Measurements from ENCODE around the gene DHRS7C. TPM values are rescaled to one million over a fixed set of nuclear protein-coding genes. Genes with fewer than 3 reads are reported as not detected.

Gene DHRS7C
- total RNA-seq (not detected in 2 replicates), polyA plus RNA-seq (not detected in 2 replicates), polyA minus RNA-seq (not detected in 2 replicates)
- total RNA-seq (2013) = 3.2 TPM

DNA sequence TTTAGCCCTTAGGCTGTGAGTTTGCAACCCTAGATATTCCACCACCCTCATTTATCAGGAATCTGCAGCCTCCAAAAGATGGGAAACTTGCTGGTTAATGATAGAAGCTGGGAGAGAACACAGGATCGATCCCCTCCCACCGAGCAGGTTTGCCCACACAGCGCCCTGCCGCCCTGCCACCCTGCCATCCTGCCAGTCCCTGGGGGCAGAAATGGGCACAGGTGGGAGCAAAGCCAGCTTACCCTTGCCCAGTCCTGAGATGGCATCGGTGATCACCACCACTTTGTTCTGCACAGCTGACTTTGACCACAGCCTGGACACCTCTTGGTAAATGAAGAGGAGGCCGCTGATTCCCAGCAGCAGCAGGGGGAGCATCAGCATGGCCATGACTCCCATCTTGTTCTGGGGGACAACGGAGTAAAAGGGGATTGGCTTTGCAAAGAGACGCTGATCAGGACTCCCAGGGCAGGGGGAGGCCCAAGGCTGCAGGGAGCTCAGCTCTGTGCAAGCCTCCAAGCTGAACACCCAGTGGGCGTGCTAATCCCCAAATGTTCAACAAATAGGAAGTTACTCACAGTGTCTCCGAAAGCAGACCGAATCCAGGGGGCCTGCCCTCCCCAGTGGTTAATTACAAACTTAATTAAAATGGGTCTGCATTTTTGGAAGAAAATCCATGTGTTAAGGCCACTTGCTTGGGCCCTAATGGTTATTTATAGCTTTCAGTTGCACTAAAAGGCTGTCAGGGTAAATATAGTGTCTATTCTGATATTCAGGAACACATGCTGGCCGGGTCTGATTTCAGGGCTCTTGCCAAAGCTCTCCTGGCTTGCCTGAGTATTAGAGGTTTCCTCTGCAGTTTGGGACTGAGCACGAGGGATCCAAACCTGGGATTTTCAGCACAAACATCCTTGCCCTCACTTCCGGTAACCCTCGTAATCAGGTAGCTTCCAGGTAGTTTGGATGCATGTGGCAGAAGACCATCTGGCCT is at the start of gene DHRS7C:
Gene DHRS7C (minus strand): TSS at position 704 of the 988 bp plus-strand sequence. CDS start 308 bp downstream, at position 396.
- Histone ChIP-seq H3K4me3 (ENCODE audit: control extremely low read depth in 1 of 5, extremely low read depth in 1 of 5, insufficient read depth in 1 of 5, low read depth in 2 of 5, low read length in 4 of 5) (no peak within 1 kb of the TSS), H3K27me3 (replicated peaks in 1 of 4; ENCODE audit: control extremely low read depth in 1 of 4, control insufficient read depth in 3 of 4, insufficient read depth in 4 of 4, low read length in 3 of 4) (no peaks in the 10 kb centered on the region), H3K9ac (ENCODE audit: low read length) (no peak within 1 kb of the TSS), H3K4me2 (replicated peaks; ENCODE audit: low read depth, low read length, poor library complexity, severe bottlenecking) (no peak within 1 kb of the TSS), H3K4me1 (ENCODE audit: control insufficient read depth in 2 of 2, insufficient read depth in 2 of 2, low read length in 2 of 2) (no peaks in the 10 kb centered on the region), H3K79me2 (ENCODE audit: control insufficient read depth, insufficient read depth, low read length) (no peaks in the 10 kb centered on the region), H3K27ac (ENCODE audit: low read length in 2 of 2) (no peak within 1 kb of the TSS), H3K36me3 (replicated peaks in 1 of 2; ENCODE audit: control extremely low read depth in 1 of 2, control insufficient read depth in 1 of 2, extremely low read depth in 1 of 2, insufficient read depth in 2 of 2, low read length in 1 of 2) (no peaks in the 10 kb centered on the region), H3K9me3 (ENCODE audit: control extremely low read depth in 1 of 3, control insufficient read depth in 2 of 3, insufficient read depth in 1 of 3, low read length in 2 of 3) (no peaks in the 10 kb centered on the region), H4K20me1 (ENCODE audit: control insufficient read depth, insufficient read depth, low read length, poor library complexity, severe bottlenecking) (no peaks in the 10 kb centered on the region), H2AFZ (ENCODE audit: insufficient read depth, low read depth, low read length, poor library complexity, severe bottlenecking) (no peak within 1 kb of the TSS)
- H3K27ac Mint-ChIP-seq = no peak within 1 kb of the TSS
- ATAC-seq (ENCODE audit: low read depth) = no peak
- H3K4me1 Mint-ChIP-seq = no peaks in the 10 kb centered on the region
- CTCF ChIA-PET = no interaction called here
- no peak for DNase-seq
- TF ChIP-seq, protein P1, sequence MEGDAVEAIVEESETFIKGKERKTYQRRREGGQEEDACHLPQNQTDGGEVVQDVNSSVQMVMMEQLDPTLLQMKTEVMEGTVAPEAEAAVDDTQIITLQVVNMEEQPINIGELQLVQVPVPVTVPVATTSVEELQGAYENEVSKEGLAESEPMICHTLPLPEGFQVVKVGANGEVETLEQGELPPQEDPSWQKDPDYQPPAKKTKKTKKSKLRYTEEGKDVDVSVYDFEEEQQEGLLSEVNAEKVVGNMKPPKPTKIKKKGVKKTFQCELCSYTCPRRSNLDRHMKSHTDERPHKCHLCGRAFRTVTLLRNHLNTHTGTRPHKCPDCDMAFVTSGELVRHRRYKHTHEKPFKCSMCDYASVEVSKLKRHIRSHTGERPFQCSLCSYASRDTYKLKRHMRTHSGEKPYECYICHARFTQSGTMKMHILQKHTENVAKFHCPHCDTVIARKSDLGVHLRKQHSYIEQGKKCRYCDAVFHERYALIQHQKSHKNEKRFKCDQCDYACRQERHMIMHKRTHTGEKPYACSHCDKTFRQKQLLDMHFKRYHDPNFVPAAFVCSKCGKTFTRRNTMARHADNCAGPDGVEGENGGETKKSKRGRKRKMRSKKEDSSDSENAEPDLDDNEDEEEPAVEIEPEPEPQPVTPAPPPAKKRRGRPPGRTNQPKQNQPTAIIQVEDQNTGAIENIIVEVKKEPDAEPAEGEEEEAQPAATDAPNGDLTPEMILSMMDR (IDR thresholded peaks at IDR 0.05) = no peak
- TF ChIP-seq EZH2 (IDR thresholded peaks at IDR 0.05; ENCODE audit: borderline replicate concordance, insufficient read depth, low read depth, low read length, poor library complexity, severe bottlenecking) = no peak
- no peak within 1 kb of the TSS for H3K4me3 Mint-ChIP-seq
- intact Hi-C loops (cut with micrococcal nuclease) = no loop called here
- no peaks in the 10 kb centered on the region for H3K9me3 Mint-ChIP-seq (ENCODE audit: insufficient read depth)
- POLR2A ChIA-PET = no interaction called here
- 81% methylated on average over 8 of the region's 15 CpGs for WGBS (ENCODE audit: insufficient coverage)
- H3K27me3 Mint-ChIP-seq = peaks cover 7% of the 10 kb centered on the region

GRCh38 chr17:9839433-9839832 is 48.0 kb upstream of the DHRS7C start:
- no peaks in the 10 kb centered on the region for H4K20me1 ChIP-seq (ENCODE audit: control insufficient read depth, insufficient read depth, low read length, poor library complexity, severe bottlenecking)
- H3K27me3 ChIP-seq (replicated peaks in 1 of 4; ENCODE audit: control extremely low read depth in 1 of 4, control insufficient read depth in 3 of 4, insufficient read depth in 4 of 4, low read length in 3 of 4) = no peaks in the 10 kb centered on the region
- Mint-ChIP-seq H3K27ac (no peak overlapping the region), H3K9me3 (ENCODE audit: insufficient read depth) (no peaks in the 10 kb centered on the region), H3K4me3 (no peak overlapping the region), H3K27me3 (peaks cover 18% of the 10 kb centered on the region), H3K4me1 (no peaks in the 10 kb centered on the region)
- ChIA-PET POLR2A (no interaction called here), CTCF (no interaction called here)
- TF ChIP-seq EZH2 (IDR thresholded peaks at IDR 0.05; ENCODE audit: borderline replicate concordance, insufficient read depth, low read depth, low read length, poor library complexity, severe bottlenecking) = no peak
- TF ChIP-seq, protein P1 (IDR thresholded peaks at IDR 0.05) = no peak
- H3K36me3 ChIP-seq (replicated peaks in 1 of 2; ENCODE audit: control extremely low read depth in 1 of 2, control insufficient read depth in 1 of 2, extremely low read depth in 1 of 2, insufficient read depth in 2 of 2, low read length in 1 of 2) = no peaks in the 10 kb centered on the region
- no peak overlapping the region for H3K27ac ChIP-seq (ENCODE audit: low read length in 2 of 2)
- no peak for DNase-seq
- no peak overlapping the region for H3K4me2 ChIP-seq (replicated peaks; ENCODE audit: low read depth, low read length, poor library complexity, severe bottlenecking)
- ATAC-seq (ENCODE audit: low read depth) = no peak
- H3K79me2 ChIP-seq (ENCODE audit: control insufficient read depth, insufficient read depth, low read length) = no peaks in the 10 kb centered on the region
- intact Hi-C loops (cut with micrococcal nuclease) = no loop called here
- 48% methylated on average over 4 of the region's 4 CpGs for WGBS (ENCODE audit: insufficient coverage)
- H3K9me3 ChIP-seq (ENCODE audit: control extremely low read depth in 1 of 3, control insufficient read depth in 2 of 3, insufficient read depth in 1 of 3, low read length in 2 of 3) = peaks cover 0 to 3% (median 0%) of the 10 kb centered on the region in 3 donors
- no peak overlapping the region for H3K4me3 ChIP-seq (ENCODE audit: control extremely low read depth in 1 of 5, extremely low read depth in 1 of 5, insufficient read depth in 1 of 5, low read depth in 2 of 5, low read length in 4 of 5)
- no peak overlapping the region for H3K9ac ChIP-seq (ENCODE audit: low read length)
- no peak overlapping the region for H2AFZ ChIP-seq (ENCODE audit: insufficient read depth, low read depth, low read length, poor library complexity, severe bottlenecking)
- H3K4me1 ChIP-seq (ENCODE audit: control insufficient read depth in 2 of 2, insufficient read depth in 2 of 2, low read length in 2 of 2) = no peaks in the 10 kb centered on the region
